T-helper 9 cell (primary cell): ENCODE data around the gene WWC2.

Experiments used
- DNase-seq: peaks from one replicate; pipeline ENCODE4 v3.0.0-alpha.2; 2020

The WWC2 gene

DNA sequence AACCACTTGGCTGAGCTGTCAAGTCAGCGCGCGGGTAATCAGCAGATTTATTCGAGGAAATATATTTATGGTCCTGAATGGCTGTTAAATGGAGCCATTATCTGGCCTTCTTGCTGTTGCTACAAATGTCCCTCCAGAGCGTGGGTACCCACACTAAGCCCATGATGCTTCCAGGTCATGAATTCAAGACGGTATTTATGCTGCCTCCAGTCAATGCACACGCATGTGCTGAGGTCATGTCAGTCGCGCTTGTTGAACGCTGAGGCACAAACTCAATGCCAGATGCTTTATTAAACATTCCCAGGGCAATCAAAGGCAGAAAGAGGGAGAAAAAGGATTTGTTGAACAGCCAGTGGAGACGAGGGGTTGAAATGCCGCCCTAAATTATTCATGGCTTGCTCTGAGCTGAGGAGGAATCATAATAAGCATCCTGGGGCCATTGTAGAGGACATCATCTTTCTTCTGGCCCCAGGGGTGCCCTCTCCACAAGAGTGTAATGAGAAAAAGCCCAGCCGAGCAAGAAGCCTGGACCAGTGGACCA, 259.2 kb downstream of the WWC2 start:
- no peak for DNase-seq

DNA sequence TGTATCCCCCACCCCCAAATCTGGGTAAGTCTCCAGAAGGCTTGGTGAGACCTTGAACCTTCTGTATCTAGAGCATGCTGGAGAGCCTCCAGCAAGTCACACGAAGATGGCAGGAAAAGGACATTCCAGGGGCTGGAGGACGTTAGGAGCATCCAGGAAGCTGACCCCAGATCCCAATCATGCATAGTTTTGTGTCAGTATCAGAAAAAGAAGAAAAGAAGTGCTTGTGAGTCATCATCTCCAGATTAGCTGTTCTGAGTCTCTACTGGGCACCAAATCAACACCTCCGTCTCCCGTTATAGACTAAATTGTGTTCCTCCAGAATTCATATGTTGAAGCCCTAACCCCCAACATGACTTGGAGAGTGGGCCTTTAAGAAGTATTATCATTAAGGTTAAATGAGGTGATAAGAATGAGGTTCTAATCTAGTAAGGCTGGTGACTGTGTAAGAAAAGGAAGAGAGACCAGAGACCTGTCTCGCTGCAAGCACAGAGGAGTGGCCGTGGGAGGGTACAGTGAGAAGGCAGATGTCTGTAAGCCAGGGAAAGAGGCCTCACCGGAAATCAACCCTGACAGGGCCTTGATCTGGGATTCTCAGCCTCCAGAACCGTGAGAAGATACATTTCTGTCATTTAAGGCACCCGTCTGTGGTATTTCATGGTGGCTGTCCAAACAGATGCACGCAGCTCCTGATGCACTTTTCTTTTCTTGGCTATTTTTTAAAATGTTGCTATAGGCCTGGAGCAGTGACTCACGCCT, 261.3 kb downstream of the WWC2 start:
- no peak for DNase-seq

DNA sequence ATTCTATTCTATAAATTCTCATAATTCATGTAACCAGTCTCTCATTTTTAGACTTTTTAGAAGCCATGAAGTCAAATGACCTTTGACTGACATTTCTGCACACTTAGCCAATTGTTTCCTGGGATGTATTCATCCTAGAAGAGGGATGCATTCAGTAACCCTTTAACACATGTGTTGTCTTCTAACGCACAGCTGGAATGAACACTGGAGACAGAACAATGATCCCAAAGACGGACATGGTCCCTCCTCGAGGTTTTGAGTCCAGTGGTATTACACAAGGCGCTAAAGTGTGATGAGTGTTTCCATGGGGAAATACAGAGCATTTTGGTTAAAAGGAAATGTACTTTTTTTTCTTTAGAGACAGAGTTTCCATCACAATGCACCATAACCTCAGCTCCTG, 263.0 kb downstream of the WWC2 start:
- no peak for DNase-seq

DNA sequence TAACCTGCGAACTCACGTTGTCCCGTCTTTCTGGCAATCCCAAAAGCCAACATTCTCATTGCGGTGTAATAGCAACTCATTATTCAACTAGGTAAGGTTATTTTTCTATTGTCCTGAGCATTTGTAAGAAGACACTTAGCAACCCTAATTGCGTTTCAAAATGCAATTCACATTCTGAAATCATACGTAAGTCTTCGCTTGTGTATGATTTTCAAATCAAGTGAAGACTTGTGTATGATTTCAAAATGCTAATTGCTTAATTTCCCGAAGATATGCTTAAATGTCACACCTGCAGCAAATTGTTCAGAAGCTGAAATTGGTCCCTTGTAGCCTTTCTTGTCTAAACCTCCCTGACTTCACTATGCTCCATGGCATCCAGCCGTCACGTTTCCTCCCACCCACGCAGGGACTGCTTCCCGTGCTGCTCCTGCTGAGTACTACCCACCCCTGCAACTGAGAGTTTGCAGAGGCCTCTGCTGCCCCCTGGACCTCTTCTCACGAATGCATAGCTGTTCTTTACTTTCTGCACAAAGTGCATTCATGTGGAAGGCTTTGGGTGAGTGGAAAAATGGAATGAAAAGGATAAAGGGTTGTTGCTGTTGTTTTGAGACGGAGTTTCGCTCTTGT, 264.0 kb downstream of the WWC2 start:
- no peak for DNase-seq

DNA sequence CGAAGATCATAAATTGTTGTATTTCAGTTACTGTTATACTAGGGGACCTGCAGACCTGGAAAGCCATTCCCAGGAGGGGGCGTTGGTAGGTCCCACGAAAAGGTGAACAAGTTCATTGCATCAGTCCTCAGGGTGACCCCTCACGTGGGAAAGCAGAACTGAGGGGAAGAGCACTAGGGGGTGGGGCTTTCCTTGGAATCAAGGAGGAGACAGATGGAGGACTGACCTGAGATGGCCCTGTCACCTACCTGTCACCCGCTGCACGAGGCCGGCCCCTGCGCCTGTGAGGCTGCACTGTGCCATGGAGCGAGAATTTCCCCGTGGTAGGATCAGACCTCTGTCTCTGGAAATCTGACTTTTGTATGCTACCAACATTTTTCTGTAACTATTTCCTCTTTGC, 265.0 kb downstream of the WWC2 start:
- no peak for DNase-seq

DNA sequence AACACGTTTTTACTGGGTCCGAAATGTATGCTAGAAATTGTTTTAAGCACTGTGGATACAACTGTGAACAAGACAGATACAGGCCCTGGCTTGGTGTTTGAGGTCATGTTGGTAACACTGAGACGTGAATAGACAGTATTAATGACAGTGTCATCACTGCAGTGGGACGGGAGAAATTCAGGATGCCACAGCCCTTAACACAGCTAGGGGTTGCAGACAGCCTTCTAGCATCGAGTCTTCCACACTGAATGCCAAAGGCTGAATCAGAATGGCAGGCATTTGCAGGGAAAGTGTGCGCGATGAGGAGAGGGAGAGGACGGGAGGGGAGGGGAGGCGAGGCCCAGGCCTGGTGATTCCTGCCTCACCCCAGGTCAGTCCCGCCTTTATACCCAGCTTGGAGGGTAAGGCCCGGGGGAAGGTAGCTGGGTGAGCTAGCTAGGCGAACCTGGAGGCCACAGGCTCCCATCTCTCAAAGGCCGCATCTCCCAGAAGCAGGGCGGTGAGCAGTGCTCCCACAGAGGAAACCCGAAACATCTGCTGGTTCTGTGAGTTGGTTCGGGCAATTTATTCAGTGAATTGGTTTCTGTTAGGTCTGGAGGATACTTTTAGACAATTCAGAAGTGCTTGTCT, 267.3 kb downstream of the WWC2 start:
- DNase-seq: no peak

DNA sequence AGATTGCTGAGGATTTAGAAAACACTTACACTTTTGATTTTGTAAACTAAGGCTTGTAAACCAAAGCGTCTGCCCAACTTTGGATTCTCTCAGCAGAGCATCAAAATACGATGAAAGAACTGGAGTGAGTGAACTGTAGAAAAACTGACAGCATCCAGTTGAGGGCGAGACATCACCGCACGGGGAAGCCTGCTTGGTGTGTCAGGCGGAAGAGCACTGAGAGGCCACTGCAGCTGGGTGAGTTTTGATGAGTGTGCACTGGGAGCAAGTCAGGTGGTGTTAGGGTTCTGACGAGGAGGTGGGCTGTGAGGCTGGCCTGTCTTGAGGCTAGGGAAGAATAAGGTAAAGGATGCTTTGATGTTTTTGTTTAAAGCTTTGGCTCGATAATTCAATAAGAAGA, 270.0 kb downstream of the WWC2 start:
- no peak for DNase-seq
